HL-60 (cell line): ENCODE results near the gene DLEC1.

Source experiments
- GABPA ChIP-seq: IDR thresholded peaks from 2 replicates; pipeline ENCODE4 v1.6.1; 2012; ENCODE audit warnings: low read depth
- POLR2AphosphoS5 ChIP-seq: IDR thresholded peaks from 2 replicates; pipeline ENCODE4 v1.6.1; 2012; ENCODE audit warnings: low read depth
- TF ChIP-seq, protein P1 (sequence below): IDR thresholded peaks from one replicate; pipeline ENCODE4 v1.5.1; 2011; ENCODE audit warnings: low read length, control low read depth, inconsistent platforms; ENCODE audit not compliant: insufficient read depth
- TF ChIP-seq, protein P2 (sequence below): IDR thresholded peaks from 2 replicates; pipeline ENCODE4 v1.6.1; 2012; ENCODE audit warnings: low read depth; ENCODE audit not compliant: insufficient replicate concordance

DNA sequence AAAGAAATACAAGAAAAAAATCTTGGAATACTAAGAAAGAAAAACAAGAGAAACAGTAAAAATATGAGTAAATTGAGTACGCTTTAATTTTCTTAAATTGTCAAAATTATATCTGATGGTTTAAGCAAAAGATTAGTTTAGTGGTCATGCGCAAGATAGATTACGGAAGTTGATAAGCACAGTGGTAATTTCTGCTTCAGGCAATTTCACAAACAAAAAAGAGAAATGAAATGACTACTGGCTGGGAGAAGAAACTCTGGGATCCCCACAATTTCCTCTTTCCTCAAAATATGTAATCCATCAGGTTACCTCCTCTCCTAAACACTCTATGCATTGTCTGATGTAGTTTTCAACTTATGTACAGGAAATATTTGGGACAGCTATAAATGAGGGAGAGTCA, 108.4 kb downstream of the DLEC1 start:
- TF ChIP-seq POLR2AphosphoS5 (no peak), GABPA (no peak)
- TF ChIP-seq, protein P1, sequence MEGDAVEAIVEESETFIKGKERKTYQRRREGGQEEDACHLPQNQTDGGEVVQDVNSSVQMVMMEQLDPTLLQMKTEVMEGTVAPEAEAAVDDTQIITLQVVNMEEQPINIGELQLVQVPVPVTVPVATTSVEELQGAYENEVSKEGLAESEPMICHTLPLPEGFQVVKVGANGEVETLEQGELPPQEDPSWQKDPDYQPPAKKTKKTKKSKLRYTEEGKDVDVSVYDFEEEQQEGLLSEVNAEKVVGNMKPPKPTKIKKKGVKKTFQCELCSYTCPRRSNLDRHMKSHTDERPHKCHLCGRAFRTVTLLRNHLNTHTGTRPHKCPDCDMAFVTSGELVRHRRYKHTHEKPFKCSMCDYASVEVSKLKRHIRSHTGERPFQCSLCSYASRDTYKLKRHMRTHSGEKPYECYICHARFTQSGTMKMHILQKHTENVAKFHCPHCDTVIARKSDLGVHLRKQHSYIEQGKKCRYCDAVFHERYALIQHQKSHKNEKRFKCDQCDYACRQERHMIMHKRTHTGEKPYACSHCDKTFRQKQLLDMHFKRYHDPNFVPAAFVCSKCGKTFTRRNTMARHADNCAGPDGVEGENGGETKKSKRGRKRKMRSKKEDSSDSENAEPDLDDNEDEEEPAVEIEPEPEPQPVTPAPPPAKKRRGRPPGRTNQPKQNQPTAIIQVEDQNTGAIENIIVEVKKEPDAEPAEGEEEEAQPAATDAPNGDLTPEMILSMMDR: no peak
- TF ChIP-seq, protein P2, sequence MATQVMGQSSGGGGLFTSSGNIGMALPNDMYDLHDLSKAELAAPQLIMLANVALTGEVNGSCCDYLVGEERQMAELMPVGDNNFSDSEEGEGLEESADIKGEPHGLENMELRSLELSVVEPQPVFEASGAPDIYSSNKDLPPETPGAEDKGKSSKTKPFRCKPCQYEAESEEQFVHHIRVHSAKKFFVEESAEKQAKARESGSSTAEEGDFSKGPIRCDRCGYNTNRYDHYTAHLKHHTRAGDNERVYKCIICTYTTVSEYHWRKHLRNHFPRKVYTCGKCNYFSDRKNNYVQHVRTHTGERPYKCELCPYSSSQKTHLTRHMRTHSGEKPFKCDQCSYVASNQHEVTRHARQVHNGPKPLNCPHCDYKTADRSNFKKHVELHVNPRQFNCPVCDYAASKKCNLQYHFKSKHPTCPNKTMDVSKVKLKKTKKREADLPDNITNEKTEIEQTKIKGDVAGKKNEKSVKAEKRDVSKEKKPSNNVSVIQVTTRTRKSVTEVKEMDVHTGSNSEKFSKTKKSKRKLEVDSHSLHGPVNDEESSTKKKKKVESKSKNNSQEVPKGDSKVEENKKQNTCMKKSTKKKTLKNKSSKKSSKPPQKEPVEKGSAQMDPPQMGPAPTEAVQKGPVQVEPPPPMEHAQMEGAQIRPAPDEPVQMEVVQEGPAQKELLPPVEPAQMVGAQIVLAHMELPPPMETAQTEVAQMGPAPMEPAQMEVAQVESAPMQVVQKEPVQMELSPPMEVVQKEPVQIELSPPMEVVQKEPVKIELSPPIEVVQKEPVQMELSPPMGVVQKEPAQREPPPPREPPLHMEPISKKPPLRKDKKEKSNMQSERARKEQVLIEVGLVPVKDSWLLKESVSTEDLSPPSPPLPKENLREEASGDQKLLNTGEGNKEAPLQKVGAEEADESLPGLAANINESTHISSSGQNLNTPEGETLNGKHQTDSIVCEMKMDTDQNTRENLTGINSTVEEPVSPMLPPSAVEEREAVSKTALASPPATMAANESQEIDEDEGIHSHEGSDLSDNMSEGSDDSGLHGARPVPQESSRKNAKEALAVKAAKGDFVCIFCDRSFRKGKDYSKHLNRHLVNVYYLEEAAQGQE: no peak
